Fibroblast of skin of scalp (primary cell): ENCODE data around the gene STXBP2.
"Not testable (repeated sequence)": the region's sequence is repeated elsewhere in the genome, so short reads cannot be mapped to it uniquely, and the experiment has no call there.

Experiments
- DNase-seq: peaks from one replicate; pipeline ENCODE4 v3.0.0-alpha.2; 2013

Gene STXBP2

DNA sequence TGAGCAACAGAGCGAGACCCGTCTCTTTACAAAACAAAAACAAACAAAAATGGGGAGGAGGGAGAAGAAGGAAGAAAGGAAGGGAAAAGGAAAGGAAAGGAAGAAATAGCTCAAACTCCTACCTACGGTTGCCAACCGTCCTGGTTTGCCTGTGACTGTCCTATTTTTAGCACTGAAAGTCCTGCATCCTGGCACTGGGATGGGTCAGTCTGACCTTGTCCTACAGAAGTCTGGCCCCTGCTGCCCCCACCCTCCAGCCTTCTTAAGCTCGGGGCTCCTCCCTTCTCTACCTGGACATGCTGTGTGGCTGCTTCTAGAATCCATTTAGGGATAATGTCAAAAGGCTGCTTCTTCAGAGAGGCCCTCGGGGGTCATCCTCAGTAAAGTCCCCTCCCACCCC, 1.2 kb upstream of the STXBP2 start:
- no peak for DNase-seq

DNA sequence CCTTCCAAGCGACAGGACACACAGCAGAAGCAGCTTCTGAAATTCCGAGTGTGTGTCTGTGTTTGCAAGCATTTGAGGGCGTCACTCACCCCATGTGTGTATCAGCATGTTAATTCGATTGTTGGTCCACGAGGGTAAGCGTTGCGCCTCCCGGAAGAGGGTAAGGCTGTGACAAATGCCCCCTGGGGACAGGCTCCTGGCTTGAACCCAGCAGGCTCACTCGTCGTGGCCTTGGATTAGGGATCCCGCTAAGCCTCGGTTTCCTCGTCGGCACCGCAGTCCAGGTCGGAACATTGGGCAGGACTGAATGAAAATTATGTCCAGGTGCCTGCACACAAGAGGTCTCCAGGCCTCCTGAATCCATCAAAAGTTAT, 606 bp upstream of the STXBP2 start:
- DNase-seq, result no peak

DNA sequence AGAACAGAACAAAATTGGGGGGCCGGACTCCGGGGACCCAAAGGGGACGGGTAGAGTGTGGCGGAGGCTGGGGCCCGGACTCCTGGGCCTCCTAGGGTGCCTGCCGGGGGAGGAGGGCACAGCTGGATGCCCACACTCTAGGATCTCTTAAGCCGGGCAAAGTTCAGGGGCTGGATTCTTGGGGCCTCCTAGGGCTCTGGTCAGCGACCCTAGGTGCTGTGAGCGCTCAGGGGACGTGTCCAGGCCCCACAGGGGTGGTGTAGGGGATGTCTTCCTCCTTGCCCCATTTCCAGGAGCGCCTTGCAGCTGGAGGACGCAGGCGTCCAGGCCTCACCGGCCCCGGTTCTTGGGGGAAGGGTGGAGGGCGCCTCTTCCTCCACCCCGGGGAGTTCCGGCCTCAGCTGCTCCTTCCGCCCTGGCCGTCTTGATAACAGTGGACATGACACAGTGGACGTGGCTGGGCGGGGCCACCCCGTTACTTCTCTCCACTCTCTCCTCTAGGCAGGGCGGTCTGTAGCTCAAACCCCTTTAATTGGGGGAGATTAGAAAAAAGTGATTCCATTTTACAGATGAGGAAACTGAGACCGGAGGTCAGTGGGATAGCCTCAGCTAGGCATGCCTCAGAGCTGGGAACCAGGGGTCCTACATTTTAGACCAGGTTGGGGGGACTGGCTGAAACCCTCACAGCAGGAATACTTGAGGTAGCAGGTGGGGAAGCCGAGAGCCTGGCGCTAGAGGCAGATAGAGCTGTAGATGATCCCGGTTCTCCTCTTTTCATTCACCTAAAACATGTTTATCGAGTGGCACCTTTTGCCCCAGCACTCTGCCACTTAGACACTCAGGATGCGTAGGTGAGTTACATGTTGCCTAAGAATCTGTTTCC, 705 bp downstream of the STXBP2 start:
- no peak for DNase-seq

DNA sequence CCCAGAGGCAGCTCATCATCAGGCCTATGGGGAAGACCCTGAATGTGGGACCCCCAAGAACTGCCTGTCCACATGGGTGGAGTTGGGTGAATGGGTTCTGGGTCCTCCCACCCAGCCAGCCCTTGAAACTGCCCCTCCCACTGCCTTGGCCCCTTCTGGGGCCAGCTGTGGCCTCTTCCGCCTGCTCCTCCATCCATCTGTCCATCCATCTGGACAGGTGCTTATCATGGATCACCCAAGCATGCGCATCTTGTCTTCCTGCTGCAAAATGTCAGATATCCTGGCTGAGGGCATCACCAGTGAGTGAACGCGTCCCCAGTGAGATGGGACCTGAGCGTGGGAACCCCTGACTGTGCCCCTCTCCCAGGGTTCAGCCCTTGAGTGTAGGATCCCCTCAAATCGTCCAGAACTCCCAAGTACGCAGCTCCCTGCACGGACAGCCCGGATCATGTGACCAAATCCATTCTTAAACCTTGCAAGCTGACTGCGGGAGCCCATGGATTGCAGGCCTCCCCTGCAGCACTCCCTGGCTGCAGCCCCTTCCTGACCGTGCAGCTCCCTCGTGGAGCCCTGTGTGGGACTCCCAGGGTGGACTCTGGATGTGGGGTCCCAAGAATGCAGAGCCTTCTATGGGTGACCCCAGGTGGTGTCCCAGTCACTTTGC, 2.0 kb downstream of the STXBP2 start:
- no peak for DNase-seq

DNA sequence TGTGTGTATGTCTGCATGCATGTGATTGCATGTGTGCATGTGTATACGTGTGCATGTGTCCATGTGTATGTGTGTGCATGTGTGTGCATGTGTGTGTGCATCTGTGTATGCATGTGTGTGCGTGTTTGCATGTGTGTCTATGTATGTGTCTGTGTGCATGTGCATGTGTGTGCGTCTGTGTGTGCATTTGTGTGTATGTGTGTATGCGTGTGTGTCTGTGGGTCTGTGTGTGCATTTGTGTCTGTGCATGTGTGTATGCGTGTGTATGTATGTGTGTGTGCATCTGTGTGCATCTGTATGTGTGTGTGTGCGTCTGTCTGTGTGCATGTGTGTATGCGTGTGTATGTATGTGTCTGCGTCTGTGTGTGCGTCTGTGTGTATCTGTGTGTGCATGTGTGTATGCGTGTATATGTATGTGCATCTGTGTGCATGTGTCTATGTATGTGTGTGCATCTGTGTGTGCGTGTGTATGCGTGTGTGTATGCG, 3.0 kb downstream of the STXBP2 start:
- DNase-seq, result no peak

DNA sequence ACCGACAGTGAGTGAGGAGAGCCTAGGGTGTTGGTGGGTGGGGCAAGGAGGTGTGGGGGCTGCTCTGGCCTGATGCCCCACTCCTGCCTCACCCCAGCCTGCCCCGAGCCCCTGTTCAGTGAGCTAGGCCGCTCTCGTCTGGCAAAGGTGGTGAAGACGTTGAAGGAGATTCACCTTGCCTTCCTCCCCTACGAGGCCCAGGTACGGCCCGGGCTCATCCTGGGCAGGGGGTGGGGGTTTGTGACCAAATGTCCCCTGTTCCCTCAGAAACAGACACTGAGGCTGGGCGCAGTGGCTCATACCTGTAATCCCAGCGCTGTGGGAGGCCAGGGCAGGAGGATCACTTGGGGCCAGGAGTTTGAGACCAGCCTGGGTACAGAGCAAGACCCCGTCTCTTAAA, 3.9 kb downstream of the STXBP2 start:
- no peak for DNase-seq

DNA sequence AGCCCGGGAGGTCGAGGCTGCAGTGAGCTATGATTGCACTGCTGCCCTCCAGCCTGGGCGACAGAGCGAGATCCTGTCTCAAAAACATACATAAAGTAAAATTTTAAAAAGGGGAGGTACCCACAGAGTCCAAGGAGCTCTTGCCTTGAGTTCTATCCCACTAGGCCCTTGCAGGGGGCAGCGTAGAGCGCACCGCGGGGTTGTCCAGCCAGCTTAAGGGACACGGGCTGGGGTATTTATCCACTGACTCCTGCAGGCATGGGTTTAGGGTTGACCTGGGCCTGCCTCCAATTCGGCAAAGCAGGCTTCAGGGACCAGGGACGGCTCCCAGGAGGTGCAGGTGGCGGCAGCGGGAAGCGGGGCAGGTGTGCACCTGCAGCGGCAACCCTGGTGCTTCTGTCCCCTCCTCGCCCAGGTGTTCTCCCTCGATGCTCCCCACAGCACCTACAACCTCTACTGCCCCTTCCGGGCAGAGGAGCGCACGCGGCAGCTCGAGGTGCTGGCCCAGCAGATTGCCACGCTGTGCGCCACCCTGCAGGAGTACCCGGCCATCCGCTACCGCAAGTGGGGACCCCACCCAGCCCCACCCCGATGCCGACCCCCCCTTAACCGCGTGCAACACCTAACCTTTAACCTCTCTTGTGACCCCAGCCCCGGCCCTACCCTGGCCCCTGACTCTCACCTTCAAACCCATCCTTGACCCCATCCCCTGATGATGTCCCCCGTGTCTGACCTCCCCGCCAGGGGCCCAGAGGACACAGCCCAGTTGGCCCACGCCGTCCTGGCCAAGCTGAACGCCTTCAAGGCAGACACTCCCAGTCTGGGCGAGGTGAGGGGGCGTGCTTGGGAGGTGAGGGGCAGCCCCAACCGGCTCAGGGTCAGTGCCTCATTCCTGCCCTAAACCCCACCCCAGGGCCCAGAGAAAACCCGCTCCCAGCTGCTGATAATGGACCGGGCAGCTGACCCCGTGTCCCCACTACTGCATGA, 4.7 kb downstream of the STXBP2 start:
- no peak for DNase-seq

DNA sequence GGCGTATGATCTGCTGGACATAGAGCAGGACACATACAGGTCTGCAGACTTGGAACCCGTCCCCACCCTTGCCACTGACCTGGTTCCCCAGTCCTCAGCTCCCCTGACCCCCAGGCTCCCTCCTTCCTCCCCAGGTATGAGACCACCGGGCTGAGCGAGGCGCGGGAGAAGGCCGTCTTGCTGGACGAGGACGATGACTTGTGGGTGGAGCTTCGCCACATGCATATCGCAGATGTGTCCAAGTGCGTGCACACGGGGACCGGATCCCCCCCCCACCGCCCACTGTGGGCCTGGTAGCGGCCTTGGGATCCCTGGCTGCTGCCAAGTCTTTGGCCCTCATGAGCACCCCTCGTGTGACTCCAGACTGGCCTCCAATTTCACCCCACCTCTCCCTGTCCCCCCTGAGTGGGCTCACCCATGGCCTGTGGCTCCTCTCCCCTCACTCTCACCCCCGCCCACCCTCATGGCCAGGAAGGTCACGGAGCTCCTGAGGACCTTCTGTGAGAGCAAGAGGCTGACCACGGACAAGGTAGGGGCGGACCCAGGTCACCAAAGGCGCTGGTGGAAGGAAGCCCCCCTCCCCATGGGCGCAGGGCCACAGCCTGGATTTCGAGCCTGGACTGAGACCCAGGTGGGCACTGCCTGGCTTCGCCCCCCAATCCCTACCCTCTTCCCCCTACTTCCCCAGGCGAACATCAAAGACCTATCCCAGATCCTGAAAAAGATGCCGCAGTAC, 5.6 kb downstream of the STXBP2 start:
- DNase-seq, result no peak

DNA sequence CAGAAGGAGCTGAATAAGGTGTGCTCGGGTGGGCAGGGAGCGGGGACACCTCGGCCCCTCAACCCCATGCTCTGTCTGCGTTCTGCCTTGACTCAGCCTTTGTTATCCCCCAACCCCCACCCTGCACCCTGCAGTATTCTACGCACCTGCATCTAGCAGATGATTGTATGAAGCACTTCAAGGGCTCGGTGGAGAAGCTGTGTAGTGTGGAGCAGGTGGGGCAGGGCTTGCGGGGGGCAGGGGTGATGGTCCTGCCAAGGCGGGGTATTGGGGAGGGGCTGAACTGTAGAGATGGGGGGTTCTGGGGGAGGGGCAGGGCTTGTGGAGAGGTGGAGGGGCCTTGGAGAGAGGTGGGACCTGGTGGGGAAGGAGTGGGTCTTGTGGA, 6.1 kb downstream of the STXBP2 start:
- no peak for DNase-seq

DNA sequence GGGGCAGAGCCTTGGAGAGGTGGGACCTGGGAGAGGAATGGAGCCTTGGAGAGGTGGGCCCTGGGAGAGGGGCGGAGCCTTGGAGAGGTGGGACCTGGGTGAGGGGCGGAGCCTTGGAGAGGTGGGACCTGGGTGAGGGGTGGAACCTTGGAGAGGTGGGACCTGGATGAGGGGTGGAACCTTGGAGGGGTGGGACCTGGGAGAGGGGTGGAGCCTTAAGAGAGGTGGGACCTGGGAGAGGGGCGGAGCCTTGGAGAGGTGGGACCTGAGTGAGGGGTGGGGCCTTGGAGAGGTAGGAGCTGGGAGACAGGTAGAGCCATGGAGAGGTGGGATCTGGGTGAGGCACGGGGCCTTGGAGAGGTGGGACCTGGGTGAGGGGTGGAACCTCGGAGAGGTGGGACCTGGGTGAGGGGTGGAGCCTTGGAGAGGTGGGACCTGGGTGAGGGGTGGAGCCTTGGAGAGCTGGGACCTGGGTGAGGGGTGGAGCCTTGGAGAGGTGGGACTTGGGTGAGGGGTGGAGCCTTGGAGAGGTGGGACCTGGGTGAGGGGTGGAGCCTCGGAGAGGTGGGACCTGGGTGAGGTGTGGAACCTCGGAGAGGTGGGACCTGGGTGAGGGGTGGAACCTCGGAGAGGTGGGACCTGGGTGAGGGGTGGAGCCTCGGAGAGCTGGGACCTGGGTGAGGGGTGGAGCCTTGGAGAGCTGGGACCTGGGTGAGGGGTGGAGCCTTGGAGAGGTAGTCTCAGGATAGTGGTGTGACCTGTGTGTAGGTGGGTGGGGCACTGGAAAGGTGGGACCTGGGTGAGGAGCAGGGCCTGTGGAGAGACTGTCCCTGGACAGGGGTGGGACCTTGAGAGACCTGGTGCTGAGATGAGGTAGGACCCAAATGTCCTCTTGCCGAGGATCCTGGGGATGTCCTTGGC, 7.0 kb downstream of the STXBP2 start:
- DNase-seq, result not testable (repeated sequence)

DNA sequence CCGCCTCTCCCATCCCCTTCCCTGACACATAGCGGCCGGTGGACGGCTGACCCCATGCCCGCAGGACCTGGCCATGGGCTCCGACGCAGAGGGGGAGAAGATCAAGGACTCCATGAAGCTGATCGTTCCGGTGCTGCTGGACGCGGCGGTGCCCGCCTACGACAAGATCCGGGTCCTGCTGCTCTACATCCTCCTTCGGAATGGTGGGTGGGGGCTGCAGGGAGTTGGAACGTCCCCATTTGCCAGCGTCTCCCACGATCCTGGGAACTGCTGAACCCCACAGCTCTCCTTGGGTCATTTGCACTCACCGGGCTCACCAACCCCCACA, 7.6 kb downstream of the STXBP2 start:
- no peak for DNase-seq

DNA sequence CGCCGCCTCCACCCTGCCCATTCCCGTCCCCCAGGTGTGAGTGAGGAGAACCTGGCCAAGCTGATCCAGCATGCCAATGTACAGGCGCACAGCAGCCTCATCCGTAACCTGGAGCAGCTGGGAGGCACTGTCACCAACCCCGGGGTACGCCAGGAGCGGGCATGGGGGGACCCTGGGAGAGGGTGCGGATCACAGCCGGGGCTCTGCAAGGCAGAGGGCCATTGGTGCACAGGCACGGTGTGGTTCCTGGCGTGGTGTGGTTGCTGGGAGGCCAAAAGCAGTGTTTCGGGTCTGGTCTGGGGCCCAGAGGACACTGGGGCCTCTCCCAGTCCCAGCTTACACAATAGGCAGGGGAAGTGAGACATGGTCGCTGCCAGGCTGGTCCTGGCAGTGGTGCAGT, 8.3 kb downstream of the STXBP2 start:
- no peak for DNase-seq

DNA sequence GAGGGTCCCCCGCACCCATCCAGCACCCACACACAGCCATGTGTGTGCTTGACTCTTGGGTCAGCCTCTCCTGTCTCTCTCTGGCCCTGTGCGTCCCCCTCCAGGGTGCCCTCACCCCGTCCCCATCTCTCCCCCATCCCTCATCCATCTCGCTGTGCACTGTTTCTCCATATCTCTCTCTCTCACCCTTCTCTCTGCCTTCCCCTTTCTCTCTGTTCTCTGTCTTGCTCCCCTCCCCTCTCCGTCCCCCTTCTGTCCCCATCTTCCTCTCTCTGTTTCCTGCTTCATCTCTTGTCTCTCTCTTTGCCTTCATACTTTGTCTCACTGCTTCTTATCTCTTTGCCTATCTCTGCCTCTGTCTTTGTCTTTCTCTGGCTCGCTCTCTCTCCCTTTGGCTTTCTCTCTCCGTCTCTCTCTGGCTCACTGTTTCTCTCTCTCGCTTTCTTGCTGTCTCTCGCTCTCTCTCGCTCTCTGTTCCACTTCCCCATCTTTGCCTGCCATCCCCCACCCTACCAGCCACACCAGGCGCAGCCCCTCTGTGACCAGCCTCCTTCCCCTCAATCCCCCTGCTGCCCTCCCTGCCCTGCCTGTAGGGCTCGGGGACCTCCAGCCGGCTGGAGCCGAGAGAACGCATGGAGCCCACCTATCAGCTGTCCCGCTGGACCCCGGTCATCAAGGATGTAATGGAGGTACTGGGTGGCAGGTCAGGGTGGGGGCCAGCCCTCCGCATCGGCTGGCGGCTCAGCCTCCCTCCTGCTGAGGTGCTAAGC, 8.9 kb downstream of the STXBP2 start:
- DNase-seq, result no peak

DNA sequence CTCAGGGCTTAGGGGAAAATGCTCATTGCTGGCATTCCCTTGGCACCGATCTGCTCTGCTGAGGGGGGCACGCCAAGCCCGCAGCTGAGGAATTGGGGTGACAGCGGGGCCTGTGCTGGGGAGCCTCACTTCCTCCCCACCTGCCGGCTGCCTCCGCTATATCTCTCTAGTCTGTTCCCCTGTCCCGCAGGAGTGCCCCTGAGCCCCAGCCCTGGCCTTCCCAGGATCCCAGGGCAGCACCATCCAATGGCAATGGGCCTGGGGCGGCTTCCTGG, 9.5 kb downstream of the STXBP2 start:
- no peak for DNase-seq

DNA sequence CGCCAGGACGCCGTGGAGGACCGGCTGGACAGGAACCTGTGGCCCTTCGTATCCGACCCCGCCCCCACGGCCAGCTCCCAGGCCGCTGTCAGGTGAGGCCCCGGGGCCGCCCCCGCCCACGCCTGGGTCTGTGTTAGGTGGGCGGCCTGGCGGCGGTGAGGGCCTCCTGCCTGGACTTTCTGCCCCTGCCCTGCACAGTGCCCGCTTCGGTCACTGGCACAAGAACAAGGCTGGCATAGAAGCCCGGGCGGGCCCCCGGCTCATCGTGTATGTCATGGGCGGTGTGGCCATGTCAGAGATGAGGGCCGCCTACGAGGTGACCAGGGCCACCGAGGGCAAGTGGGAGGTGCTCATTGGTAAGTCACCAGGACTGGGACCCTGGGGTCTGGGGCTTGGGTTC, 10.2 kb downstream of the STXBP2 start:
- no peak for DNase-seq

DNA sequence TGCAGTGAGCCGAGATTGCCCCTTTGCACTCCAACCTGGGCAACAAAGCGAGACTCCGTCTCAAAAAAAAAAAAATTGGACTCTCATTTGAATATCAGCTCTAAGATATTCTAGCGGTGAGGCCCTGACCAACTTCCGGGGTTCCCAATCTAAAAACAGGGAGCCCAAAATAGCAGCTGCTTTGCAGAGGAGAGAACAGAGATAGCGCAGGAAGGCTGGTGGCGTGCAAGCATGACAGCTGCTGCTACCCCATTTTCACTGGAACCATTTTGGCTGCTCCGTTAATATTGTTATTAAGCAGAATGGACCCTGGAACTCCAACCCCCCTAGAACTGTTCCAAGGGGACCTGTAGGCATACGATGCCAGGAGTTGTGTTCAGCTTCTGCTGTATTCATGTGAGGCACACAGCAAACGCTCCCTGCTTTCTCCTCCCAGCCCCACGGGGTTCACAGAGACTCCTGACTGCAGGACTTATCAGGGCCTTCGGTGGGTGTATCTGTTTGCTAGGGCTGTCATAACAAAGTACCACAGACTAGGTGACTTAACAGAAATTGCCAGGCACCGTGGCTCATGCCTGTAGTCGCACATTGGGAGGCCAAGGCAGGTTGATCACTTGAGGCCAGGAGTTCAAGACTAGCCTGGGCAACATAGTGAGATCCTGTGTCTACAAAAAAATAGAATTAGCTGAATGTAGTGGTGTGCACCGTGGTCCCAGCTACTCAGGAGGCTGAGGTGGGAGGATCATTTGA, 11.5 kb downstream of the STXBP2 start:
- DNase-seq, result no peak

DNA sequence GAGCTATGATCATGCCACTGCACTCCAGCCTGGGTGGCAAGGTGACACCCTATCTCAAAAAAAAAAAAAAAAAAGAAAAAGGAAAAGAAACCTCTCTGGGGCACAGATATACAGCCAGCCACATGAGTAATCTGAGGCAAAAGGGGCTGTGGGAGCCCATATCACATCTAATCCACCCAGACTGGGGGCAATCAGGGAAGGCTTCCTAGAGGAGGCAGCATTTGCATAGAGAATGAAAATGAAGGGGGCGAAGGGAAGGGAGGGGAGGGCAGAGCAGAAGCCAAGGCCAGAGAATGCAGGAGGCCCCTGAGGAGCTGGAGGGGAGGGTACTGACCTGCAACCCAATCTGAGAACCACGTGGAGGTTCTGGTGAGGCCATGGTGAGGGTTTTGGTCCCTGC, 13.2 kb downstream of the STXBP2 start:
- DNase-seq, result no peak

DNA sequence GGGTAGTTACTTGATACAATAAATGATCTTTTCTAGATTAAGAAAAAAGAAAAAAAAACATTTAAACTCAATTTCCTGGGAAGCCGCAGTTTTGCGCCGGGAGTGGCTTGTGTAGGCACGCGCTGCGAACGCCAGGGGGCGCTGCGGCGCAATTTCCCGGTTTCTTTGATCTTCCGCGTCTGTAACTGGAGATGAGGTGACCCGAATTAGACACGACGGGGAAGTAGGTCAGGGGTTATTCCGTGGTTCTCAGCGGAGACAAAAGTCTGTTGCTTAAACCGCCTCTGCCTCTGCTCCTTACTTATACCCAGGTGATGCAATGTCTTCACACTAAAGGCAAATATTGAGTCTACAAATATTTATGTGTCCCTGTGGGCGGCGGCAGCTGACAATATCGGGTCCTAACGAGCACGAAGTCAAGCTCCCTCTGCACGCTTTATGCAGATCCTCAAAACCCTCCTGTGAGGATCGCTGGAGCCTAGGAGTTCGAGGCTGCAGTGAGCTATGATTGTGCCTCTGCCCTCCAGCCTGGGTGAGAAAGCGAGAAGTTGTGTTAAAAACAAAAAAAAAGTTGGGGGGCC, 15.2 kb downstream of the STXBP2 start:
- DNase-seq, result peak; percentile 68

DNA sequence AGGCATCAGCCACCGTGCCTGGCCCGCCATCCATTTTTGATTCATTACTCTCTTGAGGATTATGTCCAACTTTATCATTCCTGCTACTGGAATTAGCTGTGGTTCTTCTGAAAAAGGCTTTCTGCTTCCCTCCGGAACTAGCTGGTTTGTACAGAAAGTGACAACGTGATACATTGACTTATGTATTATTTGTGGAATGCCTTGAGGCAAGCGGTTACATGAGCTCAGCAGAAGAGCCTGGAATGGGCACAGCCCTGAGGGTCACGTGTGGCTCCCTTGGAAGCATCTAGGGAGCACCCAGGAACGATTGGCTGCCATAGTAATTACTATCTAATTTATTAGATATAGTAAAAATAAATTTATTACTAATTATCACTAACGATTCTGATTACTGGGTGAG, 17.5 kb downstream of the STXBP2 start:
- no peak for DNase-seq

DNA sequence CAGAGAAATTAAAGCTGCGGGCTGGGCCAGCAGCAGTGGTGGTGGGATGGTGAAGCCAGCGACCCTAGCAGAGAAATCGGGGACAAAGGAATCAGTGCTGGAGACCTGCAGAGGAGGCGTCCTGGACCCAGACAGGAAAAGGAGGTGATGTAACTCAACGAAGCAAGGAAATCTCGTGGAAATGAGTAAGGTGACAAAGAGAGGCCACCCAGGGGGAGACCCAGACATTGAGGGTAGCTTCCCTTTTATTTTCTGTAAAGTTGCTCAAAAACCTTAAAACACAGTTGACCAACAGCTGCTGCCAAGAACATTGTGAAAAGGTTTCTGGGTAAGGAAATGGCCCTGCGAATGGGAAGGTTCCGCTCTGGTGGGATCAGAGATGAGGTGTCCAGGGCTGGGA, 18.7 kb downstream of the STXBP2 start:
- no peak for DNase-seq
